Testis (tissue), 3 donors: ENCODE results near the gene SNRNP40. TPM values are rescaled to one million over a fixed set of nuclear protein-coding genes. Genes with fewer than 3 reads are reported as not detected.
"Not testable (repeated sequence)": the region's sequence is repeated elsewhere in the genome, so short reads cannot be mapped to it uniquely, and the experiment has no call there.

ENCODE experiments used
- DNase-seq: peaks from one replicate; pipeline ENCODE4 v3.0.0-alpha.2; 2019
- H3K27ac ChIP-seq, 2 donors: fragments of 200-600 bp; sonication (generic); one replicate each; pipeline ENCODE4 v1.5.1; 2019
- H3K27me3 ChIP-seq: fragments of 200-600 bp; sonication (generic); one replicate; pipeline ENCODE4 v1.5.1; 2019
- H3K36me3 ChIP-seq: fragments of 200-600 bp; sonication (generic); one replicate; pipeline ENCODE4 v1.5.1; 2017; ENCODE audit warnings: low read depth; ENCODE audit errors: missing control alignments
- H3K4me1 ChIP-seq: fragments of 200-600 bp; sonication (generic); one replicate; pipeline ENCODE4 v1.5.1; 2019
- H3K4me3 ChIP-seq, 2 donors: fragments of 200-600 bp; sonication (generic); one replicate each; pipeline ENCODE4 v1.5.1; 2017 to 2019
- H3K9me3 ChIP-seq: fragments of 200-600 bp; sonication (generic); one replicate; pipeline ENCODE4 v1.5.1; 2017
- POLR2A ChIP-seq: fragments of 450-650 bp; IDR thresholded peaks from one replicate; pipeline ENCODE4 v1.6.1; 2017; ENCODE audit warnings: antibody characterized with exemption, mild to moderate bottlenecking, moderate library complexity
- WGBS, 2 donors: methylation state at CpG; one replicate each; pipeline ENCODE4 v1.1.5; 2018; 5-methylcytosine and 5-hydroxymethylcytosine counted together
- intact Hi-C: fragments of 100-400 bp; cut with DNase I; formaldehyde crosslinking; loops from one replicate; pipeline ENCODE4 v1.15.1; 2023; ENCODE audit warnings: low total_unique reads
- polyA plus RNA-seq: library from polyadenylated mRNA; stranded (reverse); fragments of 350-450 nt; fragmentation: Illumina TruSeq; extraction: RNeasy Lipid Tissue Mini Kit (QIAGEN cat#74804); gene quantifications from one replicate; pipeline ENCODE4 v1.2.3, GENCODE V29; 2014; ENCODE audit warnings: low read depth, low replicate concordance; ENCODE audit not compliant: insufficient read depth
- total RNA-seq, 2 donors: library from RNA; depleted of rRNA; stranded (reverse); fragments of >200 nt; gene quantifications; one replicate each; pipeline ENCODE4 v1.2.3, GENCODE V29; 2016
- TF ChIP-seq, protein P1 (sequence below), 3 experiments: fragments of 450-650 bp in 2 of 3; fragments of 200-600 bp in 1 of 3; sonication (generic) in 1 of 3; IDR thresholded peaks; one replicate each; pipeline ENCODE4 v1.5.1; 2016 to 2019; ENCODE audit warnings: antibody characterized with exemption in 3 of 3, mild to moderate bottlenecking in 2 of 3, moderate library complexity in 1 of 3

SNRNP40 gene
- total and polyA plus RNA-seq, 3 donors from 2014 or later, result 52.8 to 75.1 (median 65.3) TPM

GRCh38 chr1:31295874-31296485 is 608 bp downstream of the SNRNP40 start:
- H3K4me1 ChIP-seq, result peaks cover 13% of the 10 kb centered on the region
- no peaks in the 10 kb centered on the region for H3K27me3 ChIP-seq
- peak overlapping the region; percentile 75 to 87 for H3K27ac ChIP-seq
- peak overlapping the region; percentile 86 to 88 for H3K4me3 ChIP-seq
- no peaks in the 10 kb centered on the region for H3K36me3 ChIP-seq
- H3K9me3 ChIP-seq, result no peaks in the 10 kb centered on the region
- DNase-seq, result no peak
- TF ChIP-seq, protein P1, sequence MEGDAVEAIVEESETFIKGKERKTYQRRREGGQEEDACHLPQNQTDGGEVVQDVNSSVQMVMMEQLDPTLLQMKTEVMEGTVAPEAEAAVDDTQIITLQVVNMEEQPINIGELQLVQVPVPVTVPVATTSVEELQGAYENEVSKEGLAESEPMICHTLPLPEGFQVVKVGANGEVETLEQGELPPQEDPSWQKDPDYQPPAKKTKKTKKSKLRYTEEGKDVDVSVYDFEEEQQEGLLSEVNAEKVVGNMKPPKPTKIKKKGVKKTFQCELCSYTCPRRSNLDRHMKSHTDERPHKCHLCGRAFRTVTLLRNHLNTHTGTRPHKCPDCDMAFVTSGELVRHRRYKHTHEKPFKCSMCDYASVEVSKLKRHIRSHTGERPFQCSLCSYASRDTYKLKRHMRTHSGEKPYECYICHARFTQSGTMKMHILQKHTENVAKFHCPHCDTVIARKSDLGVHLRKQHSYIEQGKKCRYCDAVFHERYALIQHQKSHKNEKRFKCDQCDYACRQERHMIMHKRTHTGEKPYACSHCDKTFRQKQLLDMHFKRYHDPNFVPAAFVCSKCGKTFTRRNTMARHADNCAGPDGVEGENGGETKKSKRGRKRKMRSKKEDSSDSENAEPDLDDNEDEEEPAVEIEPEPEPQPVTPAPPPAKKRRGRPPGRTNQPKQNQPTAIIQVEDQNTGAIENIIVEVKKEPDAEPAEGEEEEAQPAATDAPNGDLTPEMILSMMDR (IDR thresholded peaks at IDR 0.05), result no peak
- no peak for TF ChIP-seq POLR2A
- intact Hi-C loops, result no loop called here
- WGBS, 2 donors, result 12% methylated on average over 17 of the region's 17 CpGs

DNA sequence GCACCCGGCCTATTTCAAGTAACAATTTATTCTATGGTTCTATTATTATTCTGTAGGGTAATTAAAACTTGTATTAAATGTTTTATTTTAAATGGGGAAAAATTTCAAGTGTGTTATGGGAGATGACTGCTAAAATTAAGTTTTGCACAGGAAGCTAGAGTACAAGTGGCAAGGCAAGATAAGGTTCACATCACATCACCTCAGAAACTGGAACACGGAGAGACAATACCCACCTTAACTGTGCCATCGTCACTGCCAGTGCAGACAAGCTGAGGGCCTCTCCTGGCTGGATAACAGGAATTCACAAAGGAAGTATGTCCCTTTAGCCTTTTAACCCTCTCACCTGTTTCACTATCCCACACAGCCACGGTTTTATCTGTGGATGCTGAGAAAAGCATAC is 7.6 kb downstream of the SNRNP40 start:
- TF ChIP-seq, protein P1 (IDR thresholded peaks at IDR 0.05), result no peak
- TF ChIP-seq POLR2A, result no peak
- H3K9me3 ChIP-seq, result no peaks in the 10 kb centered on the region
- H3K4me1 ChIP-seq, result no peaks in the 10 kb centered on the region
- WGBS, 2 donors, result 71 to 74% methylated on average over 4 of the region's 4 CpGs
- intact Hi-C loops, result no loop called here
- no peak for DNase-seq
- H3K27ac ChIP-seq, result no peak overlapping the region
- H3K27me3 ChIP-seq, result no peaks in the 10 kb centered on the region
- H3K4me3 ChIP-seq, result no peak overlapping the region
- H3K36me3 ChIP-seq, result no peaks in the 10 kb centered on the region

- H3K4me3 ChIP-seq, H3K27ac ChIP-seq, intact Hi-C loops, H3K9me3 ChIP-seq, H3K4me1 ChIP-seq, H3K27me3 ChIP-seq, H3K36me3 ChIP-seq, DNase-seq: not testable (repeated sequence)
- 97 to 98% methylated on average over 4 of the region's 4 CpGs for WGBS, 2 donors
Measured at GRCh38 chr1:31287791-31288190, 8.8 kb downstream of the SNRNP40 start.

DNA sequence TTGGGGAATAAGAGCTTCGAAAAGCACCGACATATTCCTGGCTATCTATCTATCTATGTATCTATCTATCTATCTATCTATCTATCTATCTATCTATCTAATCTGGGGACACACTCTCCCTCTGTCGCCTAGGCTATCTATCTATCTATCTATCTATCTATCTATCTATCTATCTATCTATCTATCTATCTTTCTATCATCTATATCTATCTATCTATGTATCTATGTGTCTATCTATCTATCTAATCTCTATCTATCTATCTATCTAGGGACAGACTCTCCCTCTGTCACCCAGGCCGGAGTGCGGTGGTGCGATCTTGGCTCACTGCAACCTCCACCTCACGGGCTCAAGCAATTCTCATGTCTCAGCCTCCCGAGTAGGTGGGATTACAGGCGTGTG is 14.2 kb downstream of the SNRNP40 start:
- H3K27me3 ChIP-seq, H3K36me3 ChIP-seq, DNase-seq, H3K9me3 ChIP-seq, H3K4me1 ChIP-seq, H3K27ac ChIP-seq, H3K4me3 ChIP-seq, intact Hi-C loops: not testable (repeated sequence)
- WGBS, 2 donors, result 92 to 94% methylated on average over 9 of the region's 9 CpGs

- H3K4me3 ChIP-seq, result no peak overlapping the region
- H3K36me3 ChIP-seq, result peaks cover 2% of the 10 kb centered on the region
- no peaks in the 10 kb centered on the region for H3K27me3 ChIP-seq
- no peak for DNase-seq
- intact Hi-C loops, result no loop called here
- H3K9me3 ChIP-seq, result no peaks in the 10 kb centered on the region
- H3K4me1 ChIP-seq, result no peaks in the 10 kb centered on the region
- WGBS, 2 donors, result 84 to 88% methylated on average over 2 of the region's 2 CpGs
- no peak for TF ChIP-seq POLR2A
- TF ChIP-seq, protein P1 (IDR thresholded peaks at IDR 0.05), result no peak
- no peak overlapping the region for H3K27ac ChIP-seq
Measured at GRCh38 chr1:31273619-31274018, 23.0 kb downstream of the SNRNP40 start.

- Histone ChIP-seq H3K4me1 (no peaks in the 10 kb centered on the region), H3K27me3 (no peaks in the 10 kb centered on the region), H3K4me3 (no peak overlapping the region), H3K27ac (no peak overlapping the region), H3K9me3 (no peaks in the 10 kb centered on the region), H3K36me3 (peaks cover 2% of the 10 kb centered on the region)
- TF ChIP-seq, protein P1 (IDR thresholded peaks at IDR 0.05), result no peak
- DNase-seq, result no peak
- intact Hi-C loops, result no loop called here
- 78% methylated on average over 3 of the region's 3 CpGs for WGBS, 2 donors
Measured at GRCh38 chr1:31272369-31272768, 24.2 kb downstream of the SNRNP40 start.
